NT2/D1 (cell line): ENCODE data around the gene RMI1.

Experiments
- YY1 ChIP-seq: IDR thresholded peaks from 2 replicates; pipeline ENCODE4 v1.6.1; 2011; ENCODE audit not compliant: insufficient read length, insufficient read depth
- ZNF274 ChIP-seq: IDR thresholded peaks from 2 replicates; pipeline ENCODE4 v1.6.1; 2011; ENCODE audit warnings: mild to moderate bottlenecking, low read depth, low read length

DNA sequence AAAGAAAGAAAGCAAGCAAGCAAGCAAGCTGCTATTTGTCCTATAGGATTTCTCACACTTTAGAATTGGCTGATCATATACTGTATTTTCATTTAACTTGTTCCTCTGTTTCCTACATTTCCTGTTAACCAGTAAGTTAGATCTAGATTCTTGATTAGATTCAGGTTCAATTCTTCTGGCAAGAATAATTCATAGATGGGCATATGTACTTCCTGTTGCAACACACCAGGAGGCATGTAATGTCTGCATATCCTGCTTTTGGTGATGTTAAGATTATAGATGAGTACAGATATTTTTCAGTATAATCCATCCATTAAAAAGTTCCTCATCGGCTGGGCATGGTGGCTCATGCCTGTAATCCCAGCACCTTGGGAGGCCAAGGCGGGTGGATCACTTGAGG, 48.6 kb upstream of the RMI1 start:
- TF ChIP-seq ZNF274 (no peak), YY1 (no peak)
